ENCODE results near the gene GRM5.
"Not testable (repeated sequence)": the region's sequence is repeated elsewhere in the genome, so short reads cannot be mapped to it uniquely, and the experiment has no call there.

The GRM5 gene

GRCh38 chr11:88482871-88483301 is 582.9 kb downstream of the GRM5 start:
- no peak for DNase-seq

- DNase-seq: no peak
These were observed 585.6 kb downstream of the GRM5 start for GRCh38 chr11:88480223-88480622.

- no peak for DNase-seq
These were observed 587.5 kb downstream of the GRM5 start for GRCh38 chr11:88478136-88478815.

GRCh38 chr11:88475991-88476418 is 589.8 kb downstream of the GRM5 start:
- no peak for DNase-seq

- no peak for DNase-seq
These were observed 591.1 kb downstream of the GRM5 start for GRCh38 chr11:88474655-88475054.

- no peak for DNase-seq
These were observed 596.1 kb downstream of the GRM5 start for GRCh38 chr11:88469561-88470225.

GRCh38 chr11:88464528-88464927 is 601.3 kb downstream of the GRM5 start:
- no peak for DNase-seq

- not testable (repeated sequence) for DNase-seq
These were observed 602.5 kb downstream of the GRM5 start for GRCh38 chr11:88463301-88463700.

- DNase-seq: not testable (repeated sequence)
These were observed 607.7 kb downstream of the GRM5 start for GRCh38 chr11:88458047-88458446.

- no peak for DNase-seq
These were observed 609.8 kb downstream of the GRM5 start for GRCh38 chr11:88455974-88456373.

- no peak for DNase-seq
These were observed 610.9 kb downstream of the GRM5 start for GRCh38 chr11:88454881-88455280.
